HG02678 (cell line): Measurements from ENCODE around the gene GUCD1.
"Not testable (repeated sequence)": the region's sequence is repeated elsewhere in the genome, so short reads cannot be mapped to it uniquely, and the experiment has no call there.

ENCODE experiments used
- ATAC-seq: cut with Tn5 transposase; IDR thresholded peaks from one replicate; pipeline ENCODE4 v1.9.1; 2021; ENCODE audit warnings: mild to moderate bottlenecking, moderate library complexity; ENCODE audit not compliant: unreplicated experiment

Gene GUCD1

DNA sequence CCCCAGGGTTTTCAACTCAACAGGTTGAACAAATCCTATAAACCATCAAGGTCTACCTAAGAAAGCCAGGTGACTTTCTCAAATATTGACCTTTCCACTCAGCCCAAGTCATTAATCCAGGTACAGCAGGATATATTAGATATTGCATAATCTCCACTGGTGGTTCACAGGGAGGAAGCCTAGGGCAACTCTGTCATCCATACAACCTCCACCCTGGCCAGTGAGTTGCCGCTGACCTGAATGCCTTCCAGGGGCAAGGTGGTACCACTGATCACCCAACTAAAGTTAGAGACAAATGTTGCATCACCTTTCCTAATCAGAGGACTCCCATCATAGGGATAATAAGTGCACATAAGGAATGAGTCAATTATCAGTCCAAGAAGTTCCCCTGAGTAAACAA is 22.9 kb downstream of the GUCD1 start:
- no peak for ATAC-seq

DNA sequence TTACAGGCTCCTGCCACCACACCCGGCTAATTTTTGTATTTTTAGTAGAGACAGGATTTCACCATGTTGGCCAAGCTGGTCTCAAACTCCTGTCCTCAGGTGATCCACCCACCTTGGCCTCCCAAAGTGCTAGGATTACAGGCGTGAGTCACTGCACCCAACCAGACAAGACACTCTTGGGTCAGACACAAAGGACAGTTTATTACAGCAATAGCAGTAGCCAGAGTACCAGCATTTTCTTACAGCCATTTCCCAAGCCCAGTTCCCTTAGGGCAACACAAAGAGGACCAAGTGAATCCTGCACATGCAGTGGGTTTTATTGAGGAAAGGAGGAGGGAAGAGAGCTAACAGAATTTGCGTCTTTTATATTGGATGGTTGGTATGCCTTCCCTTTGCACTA is 24.0 kb downstream of the GUCD1 start:
- ATAC-seq = not testable (repeated sequence)

GRCh38 chr22:24529898-24530297 is 25.0 kb downstream of the GUCD1 start:
- ATAC-seq = no peak

DNA sequence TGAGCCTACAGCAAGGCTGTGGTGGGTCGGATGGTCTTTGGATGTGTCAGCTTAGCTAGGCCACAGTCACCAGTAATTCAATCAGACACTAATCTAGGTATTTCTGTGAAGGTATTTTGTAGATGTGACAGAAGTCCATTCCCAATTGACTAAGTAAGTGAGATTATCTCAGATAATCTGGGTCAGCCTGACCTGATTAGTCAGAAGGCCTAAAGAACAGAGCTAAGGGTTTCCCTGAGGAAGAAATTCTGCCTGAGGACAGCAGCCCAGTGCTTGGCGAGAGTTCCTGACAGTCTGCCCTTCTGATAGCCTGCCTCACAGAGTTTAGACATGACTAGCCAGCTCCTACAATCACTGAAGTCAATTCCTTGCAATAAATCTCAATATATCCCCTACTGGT is 28.7 kb downstream of the GUCD1 start:
- ATAC-seq = no peak

- ATAC-seq = peak; percentile 72
Observed at GRCh38 chr22:24525416-24526037, 29.4 kb downstream of the GUCD1 start.

DNA sequence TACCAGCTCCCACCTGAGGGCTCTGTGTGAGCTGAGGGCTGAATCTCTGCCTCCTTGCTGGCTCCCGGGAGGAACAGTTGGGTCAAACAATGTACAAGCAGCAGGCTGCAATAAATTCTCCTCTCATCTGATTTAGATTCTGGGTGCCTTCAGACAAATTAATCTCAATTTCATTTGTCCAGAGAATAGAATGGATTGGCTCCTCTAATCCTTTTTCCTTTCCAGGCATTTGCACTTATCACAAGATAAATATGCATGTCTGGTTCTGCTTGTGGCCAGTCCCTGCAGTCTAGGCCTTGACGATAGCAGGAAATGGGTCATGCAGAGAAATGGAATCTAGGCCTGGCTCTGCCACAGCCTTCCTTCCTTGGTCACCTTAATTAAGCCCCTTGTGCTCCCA is 31.1 kb downstream of the GUCD1 start:
- ATAC-seq = no peak

GRCh38 chr22:24521791-24522245 is 33.1 kb downstream of the GUCD1 start:
- ATAC-seq = no peak

DNA sequence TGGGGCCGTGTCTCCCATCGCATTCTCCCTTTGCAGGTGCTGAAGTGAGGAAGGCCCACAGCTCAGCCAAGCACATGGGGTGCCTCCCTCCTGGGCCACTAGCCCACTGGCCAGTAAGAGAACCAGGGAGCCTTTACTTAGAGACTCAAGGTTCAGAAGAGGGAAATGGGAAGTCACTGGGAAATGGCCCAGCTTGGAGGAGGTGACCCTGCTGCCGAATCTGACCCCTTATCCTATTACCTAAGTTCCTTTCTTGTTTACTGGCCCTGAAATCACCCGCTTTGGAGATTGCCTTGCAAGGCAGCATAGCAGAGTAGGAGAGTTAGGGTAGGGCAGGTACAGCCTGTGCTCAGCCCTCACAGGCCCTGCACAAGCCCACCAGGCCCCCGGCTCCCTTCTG is 35.4 kb downstream of the GUCD1 start:
- ATAC-seq = no peak

GRCh38 chr22:24518771-24519485 is 36.0 kb downstream of the GUCD1 start:
- no peak for ATAC-seq

- ATAC-seq = no peak
Observed at GRCh38 chr22:24518228-24518627, 36.7 kb downstream of the GUCD1 start.

GRCh38 chr22:24517446-24517845 is 37.5 kb downstream of the GUCD1 start:
- no peak for ATAC-seq

DNA sequence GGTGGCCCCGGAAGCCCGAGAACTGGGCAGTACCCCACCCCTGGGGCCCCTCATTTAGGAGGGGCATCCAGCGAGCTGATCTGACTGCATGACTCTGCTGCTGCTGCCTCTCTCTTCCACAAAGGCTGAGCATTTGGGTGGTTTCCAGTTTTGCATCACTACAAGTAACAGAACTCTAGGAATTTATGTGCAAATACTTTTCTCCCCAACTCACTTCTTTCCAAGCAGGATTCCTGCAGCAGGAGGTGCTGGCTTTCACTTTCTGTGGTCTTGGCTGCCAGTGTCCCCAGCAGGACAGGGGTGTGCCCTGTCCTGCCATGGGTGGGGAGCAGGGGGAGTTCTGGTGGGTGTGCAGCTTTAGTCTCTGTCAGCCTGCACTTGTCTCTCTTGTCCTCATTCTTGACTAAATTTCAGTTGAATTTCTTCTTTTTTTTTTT is 38.6 kb downstream of the GUCD1 start:
- no peak for ATAC-seq

DNA sequence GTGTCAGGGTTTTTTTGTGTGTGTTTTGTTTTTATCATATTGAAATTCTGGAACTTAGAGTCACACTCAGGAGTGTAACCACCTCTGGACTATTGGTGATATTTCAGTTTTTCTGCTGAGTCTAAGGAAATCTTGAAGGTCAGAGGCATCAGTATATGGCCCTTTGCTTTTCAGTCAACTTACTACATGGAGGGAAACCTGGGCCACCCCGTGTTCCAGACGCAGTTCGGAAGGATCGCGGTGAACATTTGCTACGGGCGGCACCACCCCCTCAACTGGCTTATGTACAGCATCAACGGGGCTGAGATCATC is 40.0 kb downstream of the GUCD1 start:
- ATAC-seq = no peak

DNA sequence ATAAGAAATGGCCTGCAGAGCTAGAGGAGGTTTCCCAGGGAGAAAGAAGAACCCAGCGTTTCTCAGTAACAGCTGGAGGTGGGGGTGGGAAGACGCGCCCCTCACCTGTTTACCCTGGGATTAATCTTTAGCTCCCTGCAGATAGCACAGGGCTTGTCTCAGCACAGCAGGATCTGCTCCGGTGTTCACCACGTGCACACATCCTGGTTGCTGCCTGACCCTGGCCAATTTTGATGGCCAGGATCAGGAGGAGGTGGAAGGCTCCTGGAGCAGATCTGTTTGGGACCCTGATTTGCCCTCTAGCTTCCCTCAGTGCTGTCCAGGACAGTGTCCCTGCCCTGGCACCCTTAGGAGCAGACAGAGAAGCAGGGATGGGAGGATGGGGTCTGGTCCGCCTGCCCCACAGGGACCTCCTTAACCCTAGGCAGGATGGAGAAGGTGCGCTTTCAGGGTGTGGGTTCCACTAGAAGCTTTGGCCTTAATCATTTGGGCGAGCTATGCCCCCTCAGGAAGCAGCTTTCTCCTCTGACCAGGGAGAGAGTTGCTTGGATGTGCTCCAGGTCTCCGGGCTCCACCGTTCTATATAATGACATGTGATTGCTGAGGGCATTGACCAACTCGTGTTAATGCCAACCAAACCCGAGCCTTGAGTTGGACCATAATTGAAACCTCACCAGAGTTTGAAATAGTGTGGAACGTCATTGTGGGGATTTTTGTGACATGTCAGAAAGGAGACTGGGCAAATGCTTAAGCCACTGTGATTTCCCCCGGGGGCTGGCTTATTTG is 40.5 kb downstream of the GUCD1 start:
- ATAC-seq = no peak

DNA sequence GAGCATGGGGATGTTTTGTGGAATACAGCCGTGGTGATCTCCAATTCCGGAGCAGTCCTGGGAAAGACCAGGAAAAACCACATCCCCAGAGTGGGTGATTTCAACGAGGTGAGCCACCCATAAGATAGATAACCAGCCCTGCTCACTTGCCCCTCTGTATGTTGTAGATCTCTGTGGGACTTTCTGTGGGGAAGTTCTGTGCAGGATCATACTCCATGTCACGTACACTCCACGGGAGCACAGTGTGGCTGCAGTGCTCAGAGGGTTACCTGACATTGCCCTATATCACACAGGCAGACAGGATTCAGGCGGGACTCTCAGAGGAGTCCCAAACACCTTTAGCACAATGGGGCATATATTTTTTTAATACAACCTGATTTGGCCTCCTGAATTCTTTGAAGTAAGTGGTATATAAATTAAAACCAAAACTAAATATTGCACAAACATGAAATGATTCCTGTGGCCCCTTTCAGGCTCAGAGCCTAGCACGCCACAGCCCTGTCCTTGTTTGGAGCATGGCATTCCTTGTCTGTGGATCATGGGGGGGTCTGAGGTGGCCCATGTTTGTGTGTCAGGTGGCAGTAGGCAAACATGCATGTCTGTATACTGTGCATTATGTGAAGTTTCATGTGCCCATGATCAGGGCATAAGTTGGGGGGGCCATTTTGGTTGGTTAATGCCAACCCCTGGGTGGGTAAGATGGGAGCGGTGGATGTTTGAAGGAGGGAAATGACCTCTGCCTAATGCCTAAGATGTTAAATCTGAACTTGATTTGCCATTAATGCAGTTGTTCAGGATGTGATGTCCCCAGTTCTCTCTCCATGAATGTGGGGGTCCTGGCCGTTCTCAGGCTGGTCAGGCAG is 41.3 kb downstream of the GUCD1 start:
- ATAC-seq = no peak

DNA sequence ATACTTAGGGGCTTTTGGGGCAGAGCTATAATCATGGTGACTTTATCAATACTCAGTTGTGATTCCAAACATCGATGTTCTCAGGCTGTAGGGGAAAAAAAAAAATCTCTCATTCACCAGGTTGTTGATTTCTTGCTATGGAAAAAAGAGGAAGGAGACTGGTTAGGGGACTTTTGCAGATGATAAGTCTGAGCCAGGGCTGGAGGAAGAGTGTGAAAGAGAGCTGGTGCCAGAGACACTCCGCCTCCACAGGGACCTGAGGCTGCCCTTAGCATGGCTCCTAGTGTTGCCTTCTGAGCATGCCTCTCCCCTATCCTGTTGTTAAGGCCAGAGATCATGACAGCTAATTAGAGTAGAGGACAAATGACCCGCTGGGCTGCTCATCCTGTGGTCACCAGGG is 42.9 kb downstream of the GUCD1 start:
- ATAC-seq = no peak

GRCh38 chr22:24510637-24511625 is 44.0 kb downstream of the GUCD1 start:
- ATAC-seq = no peak

DNA sequence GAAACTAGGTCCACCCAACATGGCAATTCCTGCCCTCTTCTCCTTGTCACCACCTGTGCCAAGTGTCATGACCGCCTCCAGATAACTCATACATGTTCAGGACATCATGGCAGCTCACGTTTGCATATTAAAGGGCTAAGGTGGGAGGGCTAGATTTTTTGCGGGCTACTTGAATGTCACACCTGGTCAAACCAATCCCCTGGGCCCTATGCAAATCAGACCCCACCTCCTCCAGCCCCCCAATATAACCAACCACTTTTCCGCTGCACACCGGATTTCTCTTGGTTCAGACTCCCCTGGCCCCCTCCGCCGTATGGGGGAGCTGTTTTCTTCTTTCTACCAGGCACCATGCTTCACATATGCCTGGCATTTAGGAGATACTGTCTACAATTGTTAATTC is 47.2 kb downstream of the GUCD1 start:
- no peak for ATAC-seq

GRCh38 chr22:24506802-24507438 is 48.0 kb downstream of the GUCD1 start:
- ATAC-seq = no peak
